Pons (tissue), 1 donor: ENCODE measurements around the gene CREG2.
"Not testable (repeated sequence)": the region's sequence is repeated elsewhere in the genome, so short reads cannot be mapped to it uniquely, and the experiment has no call there.

Experiments used
- DNase-seq: peaks from one replicate; pipeline ENCODE4 v3.0.0-alpha.2; 2016; ENCODE audit warnings: low spot score

The CREG2 gene

GRCh38 chr2:101342625-101343008 is 44.7 kb downstream of the CREG2 start:
- DNase-seq: no peak

GRCh38 chr2:101341901-101342624 is 45.2 kb downstream of the CREG2 start:
- peak; percentile 74 for DNase-seq

- no peak for DNase-seq
Measured at GRCh38 chr2:101341421-101341820, 45.9 kb downstream of the CREG2 start.

GRCh38 chr2:101340141-101340551 is 47.2 kb downstream of the CREG2 start:
- peak; percentile 62 for DNase-seq

GRCh38 chr2:101339266-101339880 is 47.9 kb downstream of the CREG2 start:
- DNase-seq: no peak

GRCh38 chr2:101337877-101338276 is 49.4 kb downstream of the CREG2 start:
- DNase-seq: no peak

GRCh38 chr2:101332885-101333766 is 54.2 kb downstream of the CREG2 start:
- no peak for DNase-seq

GRCh38 chr2:101331202-101331601 is 56.1 kb downstream of the CREG2 start:
- DNase-seq: no peak

- peak; percentile 94 for DNase-seq
Measured at GRCh38 chr2:101330253-101330933, 56.9 kb downstream of the CREG2 start.

- DNase-seq: no peak
Measured at GRCh38 chr2:101329026-101329425, 58.3 kb downstream of the CREG2 start.

GRCh38 chr2:101328474-101329007 is 58.8 kb downstream of the CREG2 start:
- peak; percentile 84 for DNase-seq

- DNase-seq: no peak
Measured at GRCh38 chr2:101327863-101328394, 59.4 kb downstream of the CREG2 start.

- DNase-seq: no peak
Measured at GRCh38 chr2:101325425-101325824, 61.9 kb downstream of the CREG2 start.

- DNase-seq: not testable (repeated sequence)
Measured at GRCh38 chr2:101316568-101316967, 70.7 kb downstream of the CREG2 start.

- DNase-seq: no peak
Measured at GRCh38 chr2:101311696-101312017, 75.6 kb downstream of the CREG2 start.

- DNase-seq: no peak
Measured at GRCh38 chr2:101310834-101311695, 76.2 kb downstream of the CREG2 start.

GRCh38 chr2:101310090-101310833 is 77.0 kb downstream of the CREG2 start:
- no peak for DNase-seq

GRCh38 chr2:101308432-101309210 is 78.7 kb downstream of the CREG2 start, which contains the start of gene RNF149:
RNF149 (minus strand) TSS chr2:101308701; CDS start chr2:101308588, 113 bp downstream.
- peak; percentile 85 for DNase-seq

- no peak for DNase-seq
Measured at GRCh38 chr2:101307950-101308431, 79.3 kb downstream of the CREG2 start.
